Sigmoid colon (tissue), 3 donors: ENCODE data around the gene INF2.

Experiments used
- CTCF ChIP-seq, 4 experiments: fragments of 450-650 bp in 3 of 4; fragments of 200-600 bp in 1 of 4; IDR thresholded peaks; one replicate each; pipeline ENCODE4 v1.5.1; 2016 to 2019; ENCODE audit warnings: antibody characterized with exemption in 4 of 4, mild to moderate bottlenecking in 3 of 4, moderate library complexity in 2 of 4
- POLR2A ChIP-seq, 2 donors: fragments of 450-650 bp; IDR thresholded peaks; one replicate each; pipeline ENCODE4 v1.6.1; 2016; ENCODE audit warnings: antibody characterized with exemption in 2 of 2, mild to moderate bottlenecking in 2 of 2, moderate library complexity in 2 of 2

- TF ChIP-seq CTCF (IDR thresholded peaks at IDR 0.05) = no peak
- TF ChIP-seq POLR2A (IDR thresholded peaks at IDR 0.05) = no peak
These were observed 64.9 kb downstream of the INF2 start for GRCh38 chr14:104754213-104754851.
